HEK293 (cell line): ENCODE measurements around the gene DENND1A.

Experiments used
- FEZF1 ChIP-seq: fragments of 450-650 bp; formaldehyde crosslinking; IDR thresholded peaks from 2 replicates; pipeline ENCODE4 v1.5.1; 2016; ENCODE audit warnings: missing biosample characterization, missing genetic modification characterization
- HOXA7 ChIP-seq: sonication (generic); formaldehyde crosslinking; IDR thresholded peaks from 2 replicates; pipeline ENCODE4 v1.8.1; 2022; ENCODE audit warnings: missing genetic modification reagents, borderline replicate concordance
- RBAK ChIP-seq: fragments of 450-650 bp; formaldehyde crosslinking; IDR thresholded peaks from 2 replicates; pipeline ENCODE4 v1.5.1; 2016; ENCODE audit warnings: missing biosample characterization, missing genetic modification characterization
- ZNF391 ChIP-seq: fragments of 450-650 bp; formaldehyde crosslinking; IDR thresholded peaks from 2 replicates; pipeline ENCODE4 v1.5.1; 2016; ENCODE audit warnings: low read depth, missing biosample characterization, missing genetic modification characterization, borderline replicate concordance
- ZNF529 ChIP-seq: fragments of 450-650 bp; formaldehyde crosslinking; IDR thresholded peaks from 2 replicates; pipeline ENCODE4 v1.5.1; 2017; ENCODE audit warnings: missing genetic modification characterization, missing biosample characterization; ENCODE audit not compliant: insufficient replicate concordance
- ZNF571 ChIP-seq: fragments of 450-650 bp; formaldehyde crosslinking; IDR thresholded peaks from 2 replicates; pipeline ENCODE4 v1.5.0; 2017; ENCODE audit warnings: missing biosample characterization, missing genetic modification characterization
- ZNF660 ChIP-seq: fragments of 450-650 bp; IDR thresholded peaks from 2 replicates; pipeline ENCODE4 v1.5.1; 2018; ENCODE audit warnings: missing biosample characterization, mild to moderate bottlenecking, missing genetic modification characterization
- ZNF747 ChIP-seq: fragments of 450-650 bp; formaldehyde crosslinking; IDR thresholded peaks from 2 replicates; pipeline ENCODE4 v1.5.1; 2016; ENCODE audit warnings: missing biosample characterization, missing genetic modification characterization
- ZSCAN30 ChIP-seq: fragments of 450-650 bp; IDR thresholded peaks from 2 replicates; pipeline ENCODE4 v1.5.1; 2018; ENCODE audit warnings: missing biosample characterization, mild to moderate bottlenecking, missing genetic modification characterization, moderate library complexity
- TF ChIP-seq, protein P1 (sequence below): fragments of 450-650 bp; formaldehyde crosslinking; IDR thresholded peaks from 2 replicates; pipeline ENCODE4 v1.5.1; 2016; ENCODE audit warnings: missing biosample characterization, missing genetic modification characterization
- TF ChIP-seq, protein P2 (sequence below): fragments of 450-650 bp; formaldehyde crosslinking; IDR thresholded peaks from 2 replicates; pipeline ENCODE4 v1.5.1; 2016; ENCODE audit warnings: missing biosample characterization, missing genetic modification characterization
- TF ChIP-seq, protein P3 (sequence below): fragments of 450-650 bp; formaldehyde crosslinking; IDR thresholded peaks from 2 replicates; pipeline ENCODE4 v1.5.1; 2016; ENCODE audit warnings: missing biosample characterization, missing genetic modification characterization

DNA sequence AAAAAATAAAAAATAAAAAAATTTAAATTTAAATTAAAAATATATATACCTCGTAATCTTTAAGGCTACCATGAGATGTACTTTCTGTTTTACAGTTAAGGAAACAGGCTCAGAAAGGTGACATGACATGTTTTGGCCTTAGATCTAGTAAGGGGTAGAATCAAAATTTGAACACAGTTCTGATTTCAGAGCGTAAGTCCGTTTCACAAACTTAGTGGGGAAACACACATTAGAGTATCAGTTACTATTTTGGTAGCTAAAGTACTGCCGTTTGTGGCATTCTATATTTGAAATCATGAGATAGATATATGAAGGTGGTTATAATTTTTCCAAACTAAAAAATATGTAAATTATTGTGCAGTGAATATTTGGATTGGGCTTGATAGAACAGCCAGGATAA is 186.2 kb downstream of the DENND1A start:
- TF ChIP-seq ZNF660 (tag by site-specific recombination) (no peak), ZSCAN30 (tag by site-specific recombination) (no peak), ZNF391 (no peak), ZNF529 (no peak), ZNF747 (tag by site-specific recombination) (no peak), ZNF571 (no peak), HOXA7 (CRISPR knock-in tag) (no peak), RBAK (no peak), FEZF1 (tag by site-specific recombination) (no peak)
- TF ChIP-seq, protein P1, sequence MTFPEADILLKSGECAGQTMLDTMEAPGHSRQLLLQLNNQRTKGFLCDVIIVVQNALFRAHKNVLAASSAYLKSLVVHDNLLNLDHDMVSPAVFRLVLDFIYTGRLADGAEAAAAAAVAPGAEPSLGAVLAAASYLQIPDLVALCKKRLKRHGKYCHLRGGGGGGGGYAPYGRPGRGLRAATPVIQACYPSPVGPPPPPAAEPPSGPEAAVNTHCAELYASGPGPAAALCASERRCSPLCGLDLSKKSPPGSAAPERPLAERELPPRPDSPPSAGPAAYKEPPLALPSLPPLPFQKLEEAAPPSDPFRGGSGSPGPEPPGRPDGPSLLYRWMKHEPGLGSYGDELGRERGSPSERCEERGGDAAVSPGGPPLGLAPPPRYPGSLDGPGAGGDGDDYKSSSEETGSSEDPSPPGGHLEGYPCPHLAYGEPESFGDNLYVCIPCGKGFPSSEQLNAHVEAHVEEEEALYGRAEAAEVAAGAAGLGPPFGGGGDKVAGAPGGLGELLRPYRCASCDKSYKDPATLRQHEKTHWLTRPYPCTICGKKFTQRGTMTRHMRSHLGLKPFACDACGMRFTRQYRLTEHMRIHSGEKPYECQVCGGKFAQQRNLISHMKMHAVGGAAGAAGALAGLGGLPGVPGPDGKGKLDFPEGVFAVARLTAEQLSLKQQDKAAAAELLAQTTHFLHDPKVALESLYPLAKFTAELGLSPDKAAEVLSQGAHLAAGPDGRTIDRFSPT (tag by site-specific recombination) = no peak
- TF ChIP-seq, protein P2, sequence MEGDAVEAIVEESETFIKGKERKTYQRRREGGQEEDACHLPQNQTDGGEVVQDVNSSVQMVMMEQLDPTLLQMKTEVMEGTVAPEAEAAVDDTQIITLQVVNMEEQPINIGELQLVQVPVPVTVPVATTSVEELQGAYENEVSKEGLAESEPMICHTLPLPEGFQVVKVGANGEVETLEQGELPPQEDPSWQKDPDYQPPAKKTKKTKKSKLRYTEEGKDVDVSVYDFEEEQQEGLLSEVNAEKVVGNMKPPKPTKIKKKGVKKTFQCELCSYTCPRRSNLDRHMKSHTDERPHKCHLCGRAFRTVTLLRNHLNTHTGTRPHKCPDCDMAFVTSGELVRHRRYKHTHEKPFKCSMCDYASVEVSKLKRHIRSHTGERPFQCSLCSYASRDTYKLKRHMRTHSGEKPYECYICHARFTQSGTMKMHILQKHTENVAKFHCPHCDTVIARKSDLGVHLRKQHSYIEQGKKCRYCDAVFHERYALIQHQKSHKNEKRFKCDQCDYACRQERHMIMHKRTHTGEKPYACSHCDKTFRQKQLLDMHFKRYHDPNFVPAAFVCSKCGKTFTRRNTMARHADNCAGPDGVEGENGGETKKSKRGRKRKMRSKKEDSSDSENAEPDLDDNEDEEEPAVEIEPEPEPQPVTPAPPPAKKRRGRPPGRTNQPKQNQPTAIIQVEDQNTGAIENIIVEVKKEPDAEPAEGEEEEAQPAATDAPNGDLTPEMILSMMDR (tag by site-specific recombination) = no peak
- TF ChIP-seq, protein P3, sequence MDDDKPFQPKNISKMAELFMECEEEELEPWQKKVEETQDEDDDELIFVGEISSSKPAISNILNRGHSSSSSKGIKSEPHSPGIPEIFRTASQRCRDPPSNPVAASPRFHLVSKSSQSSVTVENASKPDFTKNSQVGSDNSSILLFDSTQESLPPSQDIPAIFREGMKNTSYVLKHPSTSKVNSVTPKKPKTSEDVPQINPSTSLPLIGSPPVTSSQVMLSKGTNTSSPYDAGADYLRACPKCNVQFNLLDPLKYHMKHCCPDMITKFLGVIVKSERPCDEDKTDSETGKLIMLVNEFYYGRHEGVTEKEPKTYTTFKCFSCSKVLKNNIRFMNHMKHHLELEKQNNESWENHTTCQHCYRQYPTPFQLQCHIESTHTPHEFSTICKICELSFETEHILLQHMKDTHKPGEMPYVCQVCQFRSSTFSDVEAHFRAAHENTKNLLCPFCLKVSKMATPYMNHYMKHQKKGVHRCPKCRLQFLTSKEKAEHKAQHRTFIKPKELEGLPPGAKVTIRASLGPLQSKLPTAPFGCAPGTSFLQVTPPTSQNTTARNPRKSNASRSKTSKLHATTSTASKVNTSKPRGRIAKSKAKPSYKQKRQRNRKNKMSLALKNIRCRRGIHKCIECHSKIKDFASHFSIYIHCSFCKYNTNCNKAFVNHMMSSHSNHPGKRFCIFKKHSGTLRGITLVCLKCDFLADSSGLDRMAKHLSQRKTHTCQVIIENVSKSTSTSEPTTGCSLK = no peak
